Measurements from ENCODE around the gene ZC2HC1B. TPM values are rescaled to one million over a fixed set of nuclear protein-coding genes. Genes with fewer than 3 reads are reported as not detected.
A peak's percentile ranks its signal among the peaks of the same experiment; 100 is the strongest.

Gene ZC2HC1B
- total RNA-seq, 1 donor from 2014 or later = not detected

DNA sequence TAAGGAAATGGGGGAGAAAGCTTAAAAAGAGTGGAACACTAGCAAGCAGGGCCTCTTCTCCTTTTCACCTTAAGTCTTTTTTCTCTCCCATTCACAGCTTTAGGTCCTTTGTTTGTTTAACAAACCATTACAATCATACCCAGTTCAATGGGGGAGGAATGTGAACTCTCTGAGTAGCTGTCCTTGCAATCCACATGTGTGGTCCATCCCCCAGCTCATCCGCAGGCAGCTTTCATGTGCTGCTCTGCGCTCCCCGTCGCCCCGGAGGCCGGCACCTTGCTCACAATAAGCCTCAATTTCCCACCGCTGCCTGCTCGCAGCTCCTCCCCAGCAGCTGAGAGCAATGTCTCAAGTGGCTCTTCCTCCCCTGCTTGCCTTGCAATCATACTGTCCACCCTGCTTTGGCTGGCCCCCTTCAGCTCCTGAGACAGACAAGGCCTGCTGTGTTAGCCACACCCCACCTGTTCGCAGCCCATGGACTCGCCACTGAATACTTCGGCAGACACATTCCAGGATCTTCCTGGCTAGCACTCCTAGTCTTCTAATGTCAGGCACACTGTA is 94.6 kb downstream of the ZC2HC1B start:
- H3K4me2 ChIP-seq = peak overlapping the region; percentile 84
- H3K27me3 Mint-ChIP-seq (ENCODE audit: insufficient read depth, low read depth) = no peaks in the 10 kb centered on the region
- H2AFZ ChIP-seq (replicated peaks) = no peak overlapping the region
- H3K27ac Mint-ChIP-seq = peak overlapping the region; percentile 76
- peak overlapping the region; percentile 30 for H3K4me3 ChIP-seq
- H3K9me3 ChIP-seq (ENCODE audit: low read depth) = no peaks in the 10 kb centered on the region
- peaks cover 21% of the 10 kb centered on the region for H3K27me3 ChIP-seq
- H3K9ac ChIP-seq = no peak overlapping the region
- H3K4me1 ChIP-seq = peaks cover 74% of the 10 kb centered on the region
- no peaks in the 10 kb centered on the region for H3K4me1 Mint-ChIP-seq
- H4K20me1 ChIP-seq (ENCODE audit: low read depth) = no peaks in the 10 kb centered on the region
- H3F3A ChIP-seq (ENCODE audit: low read depth) = peaks cover 68% of the 10 kb centered on the region
- H3K36me3 ChIP-seq = no peaks in the 10 kb centered on the region
- no peaks in the 10 kb centered on the region for H3K36me3 Mint-ChIP-seq
- H3K9me3 Mint-ChIP-seq = no peaks in the 10 kb centered on the region
- H3K27ac ChIP-seq = peak overlapping the region; percentile 98
- peak overlapping the region; percentile 76 for H3K4me3 Mint-ChIP-seq
- TF ChIP-seq, protein P1, sequence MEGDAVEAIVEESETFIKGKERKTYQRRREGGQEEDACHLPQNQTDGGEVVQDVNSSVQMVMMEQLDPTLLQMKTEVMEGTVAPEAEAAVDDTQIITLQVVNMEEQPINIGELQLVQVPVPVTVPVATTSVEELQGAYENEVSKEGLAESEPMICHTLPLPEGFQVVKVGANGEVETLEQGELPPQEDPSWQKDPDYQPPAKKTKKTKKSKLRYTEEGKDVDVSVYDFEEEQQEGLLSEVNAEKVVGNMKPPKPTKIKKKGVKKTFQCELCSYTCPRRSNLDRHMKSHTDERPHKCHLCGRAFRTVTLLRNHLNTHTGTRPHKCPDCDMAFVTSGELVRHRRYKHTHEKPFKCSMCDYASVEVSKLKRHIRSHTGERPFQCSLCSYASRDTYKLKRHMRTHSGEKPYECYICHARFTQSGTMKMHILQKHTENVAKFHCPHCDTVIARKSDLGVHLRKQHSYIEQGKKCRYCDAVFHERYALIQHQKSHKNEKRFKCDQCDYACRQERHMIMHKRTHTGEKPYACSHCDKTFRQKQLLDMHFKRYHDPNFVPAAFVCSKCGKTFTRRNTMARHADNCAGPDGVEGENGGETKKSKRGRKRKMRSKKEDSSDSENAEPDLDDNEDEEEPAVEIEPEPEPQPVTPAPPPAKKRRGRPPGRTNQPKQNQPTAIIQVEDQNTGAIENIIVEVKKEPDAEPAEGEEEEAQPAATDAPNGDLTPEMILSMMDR (IDR thresholded peaks at IDR 0.05) = no peak
- TF ChIP-seq EZH2phosphoT487 (IDR thresholded peaks at IDR 0.05) = no peak
- no peak for TF ChIP-seq EZH2 (IDR thresholded peaks at IDR 0.05)
- DNase-seq (ENCODE audit: low spot score) = peak; percentile 95
- no peaks in the 10 kb centered on the region for H3K79me2 ChIP-seq (ENCODE audit: low read depth)

DNA sequence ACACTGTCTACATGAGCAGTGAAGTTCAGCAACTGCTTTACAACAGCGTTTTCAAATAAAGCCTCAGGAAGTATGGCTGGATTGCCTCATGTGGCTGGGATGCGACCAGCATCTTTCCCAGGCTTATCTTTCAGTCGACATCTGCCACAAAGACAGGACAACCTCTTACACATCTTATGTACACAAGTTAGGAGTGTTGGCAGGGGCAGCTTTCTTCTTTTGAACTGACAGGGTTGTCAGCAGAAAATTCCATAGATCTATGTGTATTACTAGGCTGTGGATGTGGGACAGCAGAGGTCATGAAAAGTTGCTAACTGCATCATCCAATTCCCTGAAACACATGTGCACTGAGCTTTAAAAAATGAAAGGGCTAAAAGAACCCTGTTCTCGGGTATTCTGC is 95.7 kb downstream of the ZC2HC1B start:
- peak overlapping the region; percentile 99 for H3K27ac Mint-ChIP-seq

DNA sequence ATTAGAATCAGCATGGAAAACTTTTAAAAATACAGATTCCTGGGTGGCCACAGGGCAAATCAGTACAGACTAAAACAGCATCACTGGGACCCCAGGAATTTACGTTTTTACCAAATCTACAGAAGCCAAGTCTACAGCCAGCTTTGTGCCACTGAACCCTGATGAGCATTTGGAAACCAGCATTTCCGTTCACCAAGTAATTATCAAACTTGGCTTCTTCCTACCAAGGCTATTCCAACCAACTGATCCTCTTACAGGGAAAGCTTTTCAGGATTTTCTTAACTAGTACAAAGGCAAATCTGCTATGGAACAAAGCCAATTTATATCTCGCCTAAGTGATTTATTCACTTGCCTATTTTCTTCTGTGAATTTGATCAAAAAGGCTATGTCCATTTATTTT is 96.8 kb downstream of the ZC2HC1B start:
- Histone ChIP-seq H3K27me3 (peaks cover 30% of the 10 kb centered on the region), H3K4me1 (peaks cover 92% of the 10 kb centered on the region), H3F3A (ENCODE audit: low read depth) (peaks cover 83% of the 10 kb centered on the region), H3K9ac (no peak overlapping the region), H3K9me3 (ENCODE audit: low read depth) (no peaks in the 10 kb centered on the region), H3K4me3 (peak overlapping the region; percentile 41), H3K79me2 (ENCODE audit: low read depth) (no peaks in the 10 kb centered on the region), H3K27ac (peak overlapping the region; percentile 99), H3K4me2 (peak overlapping the region; percentile 84), H2AFZ (replicated peaks) (no peak overlapping the region), H3K36me3 (no peaks in the 10 kb centered on the region), H4K20me1 (ENCODE audit: low read depth) (no peaks in the 10 kb centered on the region)
- H3K9me3 Mint-ChIP-seq = no peaks in the 10 kb centered on the region
- TF ChIP-seq EZH2 (IDR thresholded peaks at IDR 0.05) (no peak), EZH2phosphoT487 (IDR thresholded peaks at IDR 0.05) (no peak)
- TF ChIP-seq, protein P1 (IDR thresholded peaks at IDR 0.05) = no peak
- no peaks in the 10 kb centered on the region for H3K4me1 Mint-ChIP-seq
- no peaks in the 10 kb centered on the region for H3K27me3 Mint-ChIP-seq (ENCODE audit: insufficient read depth, low read depth)
- peak overlapping the region; percentile 99 for H3K27ac Mint-ChIP-seq
- H3K36me3 Mint-ChIP-seq = peaks cover 14% of the 10 kb centered on the region
- H3K4me3 Mint-ChIP-seq = no peak overlapping the region
- peak; percentile 35 for DNase-seq (ENCODE audit: low spot score)

More for the DNA sequence above, 95.7 kb downstream of the ZC2HC1B start:
- H3K9me3 ChIP-seq (ENCODE audit: low read depth) = no peaks in the 10 kb centered on the region
- peak overlapping the region; percentile 84 for H3K4me2 ChIP-seq
- Mint-ChIP-seq H3K4me1 (no peaks in the 10 kb centered on the region), H3K4me3 (peak overlapping the region; percentile 67), H3K9me3 (no peaks in the 10 kb centered on the region), H3K36me3 (peaks cover 3% of the 10 kb centered on the region), H3K27me3 (ENCODE audit: insufficient read depth, low read depth) (no peaks in the 10 kb centered on the region)
- H3K9ac ChIP-seq = no peak overlapping the region
- no peaks in the 10 kb centered on the region for H3K79me2 ChIP-seq (ENCODE audit: low read depth)
- peaks cover 81% of the 10 kb centered on the region for H3K4me1 ChIP-seq
- no peak overlapping the region for H2AFZ ChIP-seq (replicated peaks)
- no peaks in the 10 kb centered on the region for H4K20me1 ChIP-seq (ENCODE audit: low read depth)
- H3K36me3 ChIP-seq = no peaks in the 10 kb centered on the region
- DNase-seq (ENCODE audit: low spot score) = peak; percentile 24
- H3K4me3 ChIP-seq = no peak overlapping the region
- TF ChIP-seq EZH2phosphoT487 (IDR thresholded peaks at IDR 0.05) (no peak), EZH2 (IDR thresholded peaks at IDR 0.05) (no peak)
- TF ChIP-seq, protein P1 (IDR thresholded peaks at IDR 0.05) = no peak
- H3F3A ChIP-seq (ENCODE audit: low read depth) = peaks cover 76% of the 10 kb centered on the region
- H3K27ac ChIP-seq = no peak overlapping the region
- peaks cover 20% of the 10 kb centered on the region for H3K27me3 ChIP-seq
